ENCODE results near the gene RANBP3. TPM values are rescaled to one million over a fixed set of nuclear protein-coding genes. Genes with fewer than 3 reads are reported as not detected.
"Not testable (repeated sequence)": the region's sequence is repeated elsewhere in the genome, so short reads cannot be mapped to it uniquely, and the experiment has no call there.

RANBP3 gene
- polyA plus RNA-seq, 1 donor = 72.2 TPM

- DNase-seq = no peak
These were observed 10.8 kb upstream of the RANBP3 start for GRCh38 chr19:5988517-5989387.

GRCh38 chr19:5987077-5987818 is 9.3 kb upstream of the RANBP3 start:
- peak; percentile 84 for DNase-seq

GRCh38 chr19:5985837-5986236 is 7.9 kb upstream of the RANBP3 start:
- DNase-seq = not testable (repeated sequence)

- no peak for DNase-seq
These were observed 7.3 kb upstream of the RANBP3 start for GRCh38 chr19:5985098-5985783.

GRCh38 chr19:5984600-5984999 is 6.7 kb upstream of the RANBP3 start:
- no peak for DNase-seq

GRCh38 chr19:5983367-5983955 is 5.5 kb upstream of the RANBP3 start:
- no peak for DNase-seq

- no peak for DNase-seq
These were observed 939 bp upstream of the RANBP3 start for GRCh38 chr19:5978606-5979552.

- DNase-seq = no peak
These were observed 637 bp downstream of the RANBP3 start for GRCh38 chr19:5977222-5977784.

- no peak for DNase-seq
These were observed 1.2 kb downstream of the RANBP3 start for GRCh38 chr19:5976768-5977167.

- DNase-seq = no peak
These were observed 2.6 kb downstream of the RANBP3 start for GRCh38 chr19:5975388-5975728.

GRCh38 chr19:5974721-5975387 is 3.1 kb downstream of the RANBP3 start:
- DNase-seq = no peak

- no peak for DNase-seq
These were observed 3.9 kb downstream of the RANBP3 start for GRCh38 chr19:5973867-5974635.

- no peak for DNase-seq
These were observed 4.6 kb downstream of the RANBP3 start for GRCh38 chr19:5973376-5973775.

- DNase-seq = no peak
These were observed 5.6 kb downstream of the RANBP3 start for GRCh38 chr19:5972355-5972731.

- DNase-seq = no peak
These were observed 6.1 kb downstream of the RANBP3 start for GRCh38 chr19:5971714-5972354.

- no peak for DNase-seq
These were observed 8.5 kb downstream of the RANBP3 start for GRCh38 chr19:5969476-5969875.

- no peak for DNase-seq
These were observed 9.2 kb downstream of the RANBP3 start for GRCh38 chr19:5968431-5969373.

GRCh38 chr19:5967994-5968430 is 9.9 kb downstream of the RANBP3 start:
- DNase-seq = peak; percentile 77
